Measurements from ENCODE around the gene ZHX3. TPM values are rescaled to one million over a fixed set of nuclear protein-coding genes. Genes with fewer than 3 reads are reported as not detected.

ZHX3 gene
- total and polyA plus RNA-seq, 10 of the 15 experiments (the other 5 are each of a cell fraction or from before 2014, with no cell fraction given) = 1.3 to 14.0 (median 5.0) TPM

DNA sequence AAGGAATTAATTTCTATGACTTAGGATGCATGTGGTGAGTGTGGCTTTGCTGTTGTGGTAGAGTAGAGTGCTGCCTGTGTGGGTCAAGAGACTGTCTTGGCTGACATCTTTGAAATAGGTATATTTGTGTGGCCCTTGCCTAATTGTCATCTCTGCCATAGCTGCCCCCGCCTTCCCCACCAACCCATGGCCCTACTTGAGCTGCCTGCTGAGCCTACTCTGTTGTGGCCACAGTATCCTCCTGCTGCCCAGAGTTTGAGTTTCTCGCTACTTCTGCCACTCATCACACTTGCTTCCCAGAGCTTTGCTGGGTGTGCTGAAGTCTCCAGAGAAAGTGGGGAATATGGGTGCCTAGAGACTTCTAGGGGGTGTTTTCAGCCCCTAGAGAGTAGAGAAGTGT is 172.2 kb downstream of the ZHX3 start (continued):
- TF ChIP-seq ZNF592 (IDR thresholded peaks at IDR 0.05) (no peak), ZBED1 (IDR thresholded peaks at IDR 0.05; ENCODE audit: borderline replicate concordance) (no peak), KAT2A (conservative IDR thresholded peaks at IDR 0.05; ENCODE audit: control insufficient read depth, low read depth, low read length) (no peak), MLLT1 (IDR thresholded peaks at IDR 0.05) (no peak), MEF2A (IDR thresholded peaks at IDR 0.05; ENCODE audit: insufficient read depth, low read depth, low read length) (no peak)

DNA sequence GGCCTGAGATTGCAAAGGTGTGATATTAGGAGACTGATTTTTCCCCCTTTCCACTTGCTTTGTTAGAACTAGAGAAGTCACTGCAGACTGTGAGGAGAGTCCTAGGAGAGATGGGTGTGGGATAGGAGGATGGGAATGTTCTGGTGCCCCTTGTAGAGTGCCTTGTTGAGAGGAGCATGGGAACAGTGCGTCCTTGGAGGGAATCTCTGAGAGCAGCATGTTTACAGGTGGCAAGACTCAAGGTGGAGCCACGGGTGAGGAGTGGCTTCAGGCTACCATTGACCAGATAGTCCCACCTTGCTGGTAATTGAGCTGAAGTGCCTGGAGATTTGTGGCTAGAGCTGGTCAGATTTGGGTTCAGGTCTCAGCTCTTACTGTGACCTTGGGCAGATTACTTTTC is 174.2 kb downstream of the ZHX3 start:
- H3K4me1 ChIP-seq (ENCODE audit: control insufficient read depth, insufficient read depth, low read length) = peaks cover 50% of the 10 kb centered on the region
- no peaks in the 10 kb centered on the region for H3K9me3 ChIP-seq (replicated peaks; ENCODE audit: control insufficient read depth, insufficient read depth, low read length)
- 0 out of 2 replicates have a peak overlapping the region, but pooled peaks have one; percentile 26 for H3K4me3 ChIP-seq
- ChIA-PET SMC1A (ENCODE audit: uncharacterized antibody, unreplicated experiment) (interaction anchor here (0.5 to 2.2 kb wide), 7 partner anchors 8 to 177 kb away, joined by 3 to 15 read pairs (median 4); no protein-coding TSS in a partner anchor), RAD21 (ENCODE audit: unreplicated experiment) (interaction anchor here (2.4 to 4.0 kb wide), 2 partner anchors 9 to 14 kb away, joined by 8 to 42 read pairs; no protein-coding TSS in a partner anchor), CTCF (interaction anchor here (0.5 to 10.1 kb wide), 6 partner anchors 10 to 174 kb away, joined by 3 to 75 read pairs (median 3); no protein-coding TSS in a partner anchor), POLR2A (interaction anchor here (2.6 to 11.3 kb wide), 3 partner anchors 9 to 13 kb away, joined by 10 to 84 read pairs (median 11); no protein-coding TSS in a partner anchor)
- H3K36me3 ChIP-seq (ENCODE audit: control insufficient read depth in 2 of 2, insufficient read depth in 2 of 2, low read length in 1 of 2) = peaks cover 2 to 3% of the 10 kb centered on the region in 2 experiments; a peak in 3 of 4 replicates
- H3K9ac ChIP-seq (ENCODE audit: control insufficient read depth, insufficient read depth, low read length) = no peak overlapping the region
- no peaks in the 10 kb centered on the region for H3K27me3 ChIP-seq (replicated peaks in 1 of 2; ENCODE audit: control insufficient read depth in 2 of 2, insufficient read depth in 2 of 2, low read length in 1 of 2)
- TF ChIP-seq WRNIP1 (IDR thresholded peaks at IDR 0.05; ENCODE audit: borderline replicate concordance, low read depth, low read length) = 0 out of 2 replicates have a peak, but pooled peaks have one; percentile 8
- no peak for TF ChIP-seq DPF2 (IDR thresholded peaks at IDR 0.05)
- no peak for ATAC-seq
- H3K27ac ChIP-seq (ENCODE audit: control insufficient read depth, insufficient read depth) = no peak overlapping the region
- intact Hi-C loops (cut with micrococcal nuclease; ENCODE audit: unreplicated experiment) (no loop called here), in situ Hi-C loops (cut with MboI) (no loop called here)
- no peak overlapping the region for H2AFZ ChIP-seq (ENCODE audit: control insufficient read depth, low read depth, low read length)
- peaks cover 89% of the 10 kb centered on the region for H3K79me2 ChIP-seq (ENCODE audit: control insufficient read depth, insufficient read depth, low read length)
- BruUV-seq (replicated peaks) = no TSS peak
- no peak for FAIRE-seq
- WGBS (ENCODE audit: insufficient coverage, insufficient replicate concordance, low lambda C conversion rate, missing lambda C conversion rate) = 97% methylated on average over 2 of the region's 2 CpGs
- peak overlapping the region; percentile 75 for H3K4me2 ChIP-seq (ENCODE audit: control insufficient read depth, insufficient read depth)
- DNase-seq (ENCODE audit: low read depth, low spot score) = no peak
- H4K20me1 ChIP-seq (ENCODE audit: control insufficient read depth, insufficient read depth) = peaks cover 9% of the 10 kb centered on the region
